ENCODE measurements around the gene LRP2BP.
"Not testable (repeated sequence)": the region's sequence is repeated elsewhere in the genome, so short reads cannot be mapped to it uniquely, and the experiment has no call there.

Gene LRP2BP

GRCh38 chr4:185341841-185342240 lies 53.9 kb downstream of the LRP2BP start:
- Mint-ChIP-seq H3K27ac (no peak overlapping the region), H3K4me3 (no peak overlapping the region), H3K9me3 (no peaks in the 10 kb centered on the region), H3K4me1 (ENCODE audit: low read depth) (no peaks in the 10 kb centered on the region), H3K27me3 (peaks cover 4% of the 10 kb centered on the region), H3K36me3 (ENCODE audit: low read depth) (no peaks in the 10 kb centered on the region)
- intact Hi-C loops (cut with micrococcal nuclease): no loop called here

GRCh38 chr4:185341377-185341776 lies 54.3 kb downstream of the LRP2BP start:
- no peak overlapping the region for H3K4me3 Mint-ChIP-seq
- H3K9me3 Mint-ChIP-seq: no peaks in the 10 kb centered on the region
- no peak overlapping the region for H3K27ac Mint-ChIP-seq
- no peaks in the 10 kb centered on the region for H3K4me1 Mint-ChIP-seq (ENCODE audit: low read depth)
- intact Hi-C loops (cut with micrococcal nuclease): no loop called here
- no peaks in the 10 kb centered on the region for H3K36me3 Mint-ChIP-seq (ENCODE audit: low read depth)
- peaks cover 4% of the 10 kb centered on the region for H3K27me3 Mint-ChIP-seq

GRCh38 chr4:185339941-185340340 lies 55.8 kb downstream of the LRP2BP start:
- H3K27me3 Mint-ChIP-seq: peaks cover 4% of the 10 kb centered on the region
- H3K36me3 Mint-ChIP-seq (ENCODE audit: low read depth): no peaks in the 10 kb centered on the region
- no peaks in the 10 kb centered on the region for H3K9me3 Mint-ChIP-seq
- intact Hi-C loops (cut with micrococcal nuclease): no loop called here
- no peak overlapping the region for H3K4me3 Mint-ChIP-seq
- no peak overlapping the region for H3K27ac Mint-ChIP-seq
- no peaks in the 10 kb centered on the region for H3K4me1 Mint-ChIP-seq (ENCODE audit: low read depth)

- peaks cover 2% of the 10 kb centered on the region for H3K27me3 Mint-ChIP-seq
- H3K4me1 Mint-ChIP-seq (ENCODE audit: low read depth): no peaks in the 10 kb centered on the region
- H3K36me3 Mint-ChIP-seq (ENCODE audit: low read depth): no peaks in the 10 kb centered on the region
- H3K9me3 Mint-ChIP-seq: no peaks in the 10 kb centered on the region
- H3K27ac Mint-ChIP-seq: no peak overlapping the region
- intact Hi-C loops (cut with micrococcal nuclease): no loop called here
- no peak overlapping the region for H3K4me3 Mint-ChIP-seq
Measured at GRCh38 chr4:185335579-185335978, 60.1 kb downstream of the LRP2BP start.

- Mint-ChIP-seq H3K4me3 (no peak overlapping the region), H3K9me3 (peaks cover 5% of the 10 kb centered on the region), H3K36me3 (ENCODE audit: low read depth) (no peaks in the 10 kb centered on the region), H3K27me3 (peaks cover 4% of the 10 kb centered on the region), H3K4me1 (ENCODE audit: low read depth) (no peaks in the 10 kb centered on the region), H3K27ac (no peak overlapping the region)
- intact Hi-C loops (cut with micrococcal nuclease): no loop called here
Measured at GRCh38 chr4:185334326-185334725, 61.4 kb downstream of the LRP2BP start.

- Mint-ChIP-seq H3K27ac (no peak overlapping the region), H3K4me3 (no peak overlapping the region), H3K36me3 (ENCODE audit: low read depth) (no peaks in the 10 kb centered on the region), H3K27me3 (peaks cover 7% of the 10 kb centered on the region), H3K4me1 (ENCODE audit: low read depth) (no peaks in the 10 kb centered on the region), H3K9me3 (peaks cover 17% of the 10 kb centered on the region)
- intact Hi-C loops (cut with micrococcal nuclease): no loop called here
Measured at GRCh38 chr4:185332575-185333464, 62.9 kb downstream of the LRP2BP start.

GRCh38 chr4:185329879-185330510 lies 65.7 kb downstream of the LRP2BP start:
- H3K27ac Mint-ChIP-seq; H3K36me3 Mint-ChIP-seq (ENCODE audit: low read depth); H3K4me3 Mint-ChIP-seq; H3K4me1 Mint-ChIP-seq (ENCODE audit: low read depth); intact Hi-C loops (cut with micrococcal nuclease); H3K27me3 Mint-ChIP-seq: not testable (repeated sequence)
- H3K9me3 Mint-ChIP-seq: peaks cover 17% of the 10 kb centered on the region

GRCh38 chr4:185328586-185328985 lies 67.1 kb downstream of the LRP2BP start:
- Mint-ChIP-seq H3K9me3 (peaks cover 17% of the 10 kb centered on the region), H3K4me3 (no peak overlapping the region)

GRCh38 chr4:185325721-185326120 lies 70.0 kb downstream of the LRP2BP start:
- intact Hi-C loops (cut with micrococcal nuclease); H3K27ac Mint-ChIP-seq; H3K36me3 Mint-ChIP-seq (ENCODE audit: low read depth); H3K4me3 Mint-ChIP-seq; H3K4me1 Mint-ChIP-seq (ENCODE audit: low read depth); H3K27me3 Mint-ChIP-seq: not testable (repeated sequence)
- H3K9me3 Mint-ChIP-seq: peaks cover 17% of the 10 kb centered on the region

More at GRCh38 chr4:185328586-185328985, 67.1 kb downstream of the LRP2BP start:
- Mint-ChIP-seq H3K4me1 (ENCODE audit: low read depth) (no peaks in the 10 kb centered on the region), H3K36me3 (ENCODE audit: low read depth) (no peaks in the 10 kb centered on the region), H3K27me3 (peaks cover 7% of the 10 kb centered on the region), H3K27ac (no peak overlapping the region)
- intact Hi-C loops (cut with micrococcal nuclease): no loop called here

GRCh38 chr4:185324361-185324760 lies 71.4 kb downstream of the LRP2BP start:
- intact Hi-C loops (cut with micrococcal nuclease); H3K4me3 Mint-ChIP-seq: not testable (repeated sequence)

GRCh38 chr4:185323606-185324005 lies 72.1 kb downstream of the LRP2BP start:
- Mint-ChIP-seq H3K9me3 (peaks cover 5% of the 10 kb centered on the region), H3K36me3 (ENCODE audit: low read depth) (no peaks in the 10 kb centered on the region), H3K4me1 (ENCODE audit: low read depth) (no peaks in the 10 kb centered on the region), H3K27ac (no peak overlapping the region), H3K4me3 (no peak overlapping the region), H3K27me3 (peaks cover 4% of the 10 kb centered on the region)
- intact Hi-C loops (cut with micrococcal nuclease): no loop called here

More at GRCh38 chr4:185324361-185324760, 71.4 kb downstream of the LRP2BP start:
- peaks cover 12% of the 10 kb centered on the region for H3K9me3 Mint-ChIP-seq
- H3K27ac Mint-ChIP-seq; H3K36me3 Mint-ChIP-seq (ENCODE audit: low read depth); H3K27me3 Mint-ChIP-seq; H3K4me1 Mint-ChIP-seq (ENCODE audit: low read depth): not testable (repeated sequence)

GRCh38 chr4:185322803-185323202 lies 72.9 kb downstream of the LRP2BP start:
- H3K9me3 Mint-ChIP-seq: no peaks in the 10 kb centered on the region
- H3K27me3 Mint-ChIP-seq: peaks cover 3% of the 10 kb centered on the region
- no peaks in the 10 kb centered on the region for H3K36me3 Mint-ChIP-seq (ENCODE audit: low read depth)
- no peaks in the 10 kb centered on the region for H3K4me1 Mint-ChIP-seq (ENCODE audit: low read depth)
- H3K4me3 Mint-ChIP-seq: no peak overlapping the region
- intact Hi-C loops (cut with micrococcal nuclease): no loop called here
- H3K27ac Mint-ChIP-seq: no peak overlapping the region

GRCh38 chr4:185318679-185319078 lies 77.0 kb downstream of the LRP2BP start:
- no peaks in the 10 kb centered on the region for H3K4me1 Mint-ChIP-seq (ENCODE audit: low read depth)
- no peak overlapping the region for H3K4me3 Mint-ChIP-seq
- H3K9me3 Mint-ChIP-seq: no peaks in the 10 kb centered on the region
- intact Hi-C loops (cut with micrococcal nuclease): no loop called here
- H3K36me3 Mint-ChIP-seq (ENCODE audit: low read depth): no peaks in the 10 kb centered on the region
- no peak overlapping the region for H3K27ac Mint-ChIP-seq
- H3K27me3 Mint-ChIP-seq: peaks cover 2% of the 10 kb centered on the region

- no peaks in the 10 kb centered on the region for H3K36me3 Mint-ChIP-seq (ENCODE audit: low read depth)
- intact Hi-C loops (cut with micrococcal nuclease): no loop called here
- H3K4me3 Mint-ChIP-seq: no peak overlapping the region
- no peaks in the 10 kb centered on the region for H3K9me3 Mint-ChIP-seq
- peaks cover 2% of the 10 kb centered on the region for H3K27me3 Mint-ChIP-seq
- H3K27ac Mint-ChIP-seq: no peak overlapping the region
- no peaks in the 10 kb centered on the region for H3K4me1 Mint-ChIP-seq (ENCODE audit: low read depth)
Measured at GRCh38 chr4:185317880-185318279, 77.8 kb downstream of the LRP2BP start.

Data from dendritic cell treated with granulocyte-macrophage colony-stimulating factor and Interleukin-4, amounts not matched to agents 40 ng/mL and 50 ng/mL, for 4 days (primary cell).